HG03159 (cell line): ENCODE results near the gene SLC11A1.
A peak's percentile ranks its signal among the peaks of the same experiment; 100 is the strongest.

ENCODE experiments used
- ATAC-seq: cut with Tn5 transposase; IDR thresholded peaks from one replicate; pipeline ENCODE4 v1.9.1; 2021; ENCODE audit warnings: mild to moderate bottlenecking, moderate library complexity; ENCODE audit not compliant: unreplicated experiment

SLC11A1 gene

GRCh38 chr2:218403810-218404209 is 21.7 kb downstream of the SLC11A1 start:
- no peak for ATAC-seq

- no peak for ATAC-seq
Measured at GRCh38 chr2:218404351-218405085, 22.4 kb downstream of the SLC11A1 start.

- ATAC-seq = no peak
Measured at GRCh38 chr2:218405086-218405745, 23.1 kb downstream of the SLC11A1 start.

GRCh38 chr2:218405746-218406208 is 23.7 kb downstream of the SLC11A1 start:
- ATAC-seq = peak; percentile 1

GRCh38 chr2:218406209-218406948 is 24.3 kb downstream of the SLC11A1 start:
- ATAC-seq = peak; percentile 68

- ATAC-seq = peak; percentile 1
Measured at GRCh38 chr2:218406949-218407618, 25.0 kb downstream of the SLC11A1 start.

- ATAC-seq = no peak
Measured at GRCh38 chr2:218407717-218408116, 25.6 kb downstream of the SLC11A1 start.

GRCh38 chr2:218418321-218418716 is 36.2 kb downstream of the SLC11A1 start:
- no peak for ATAC-seq

- ATAC-seq = no peak
Measured at GRCh38 chr2:218418717-218419458, 36.8 kb downstream of the SLC11A1 start, which contains the start of gene VIL1. TSS of gene VIL1 (plus strand) at chr2:218419123. CDS start at chr2:218423779, 4,656 bp downstream.

GRCh38 chr2:218419630-218420216 is 37.6 kb downstream of the SLC11A1 start:
- no peak for ATAC-seq

GRCh38 chr2:218421027-218421426 is 39.0 kb downstream of the SLC11A1 start:
- ATAC-seq = no peak

- no peak for ATAC-seq
Measured at GRCh38 chr2:218422403-218423086, 40.5 kb downstream of the SLC11A1 start.

- no peak for ATAC-seq
Measured at GRCh38 chr2:218423584-218423983, 41.5 kb downstream of the SLC11A1 start.

GRCh38 chr2:218425531-218425930 is 43.5 kb downstream of the SLC11A1 start:
- no peak for ATAC-seq

GRCh38 chr2:218427741-218428140 is 45.7 kb downstream of the SLC11A1 start:
- no peak for ATAC-seq

GRCh38 chr2:218428846-218429558 is 46.9 kb downstream of the SLC11A1 start:
- ATAC-seq = no peak

- ATAC-seq = no peak
Measured at GRCh38 chr2:218429911-218430692, 48.0 kb downstream of the SLC11A1 start.

GRCh38 chr2:218430721-218431120 is 48.6 kb downstream of the SLC11A1 start:
- no peak for ATAC-seq
